Activated CD4-positive, alpha-beta memory T cell treated with anti-CD3 and anti-CD28 coated beads, Interleukin-2, amount 10 ng/mL, durations not matched to agents 7 days and 5 days (primary cell): Measurements from ENCODE around the gene ABCC10. TPM values are rescaled to one million over a fixed set of nuclear protein-coding genes. Genes with fewer than 3 reads are reported as not detected.
A peak's percentile ranks its signal among the peaks of the same experiment; 100 is the strongest.
"Not testable (repeated sequence)": the region's sequence is repeated elsewhere in the genome, so short reads cannot be mapped to it uniquely, and the experiment has no call there.

ENCODE experiments used
- CTCF ChIA-PET: fragments of 350-600 bp; sonication (Branson Sonifier 250); formaldehyde crosslinking; loops from one replicate; lab custom pipeline; 2021; ENCODE audit warnings: antibody characterized with exemption, inconsistent platforms; lab: Charles Lee
- POLR2A ChIA-PET: fragments of 350-600 bp; sonication (Branson Sonifier 250); formaldehyde crosslinking; loops from one replicate; lab custom pipeline; 2021; ENCODE audit warnings: antibody characterized with exemption; lab: Charles Lee
- DNase-seq: peaks from one replicate; pipeline ENCODE4 v3.0.0-alpha.2; 2020
- H3K27ac Mint-ChIP-seq: one replicate; pipeline ENCODE4 v1.8.0; 2021; ENCODE audit warnings: mild to moderate bottlenecking, mixed read lengths
- H3K27me3 Mint-ChIP-seq: one replicate; pipeline ENCODE4 v1.8.0; 2021; ENCODE audit warnings: mixed read lengths
- H3K36me3 Mint-ChIP-seq: one replicate; pipeline ENCODE4 v1.8.0; 2021; ENCODE audit warnings: low read depth, mixed read lengths
- H3K4me1 Mint-ChIP-seq: one replicate; pipeline ENCODE4 v1.8.0; 2021; ENCODE audit warnings: mixed read lengths
- H3K4me3 Mint-ChIP-seq: one replicate; pipeline ENCODE4 v1.8.0; 2021; ENCODE audit warnings: mild to moderate bottlenecking, mixed read lengths
- H3K9me3 Mint-ChIP-seq: one replicate; pipeline ENCODE4 v1.8.0; 2021; ENCODE audit warnings: mixed read lengths
- total RNA-seq, 2 experiments: library from RNA; stranded (reverse); gene quantifications; one replicate each; pipeline ENCODE4 v1.2.3, GENCODE V29; 2021

Gene ABCC10
- total RNA-seq, 2 experiments from 2014 or later = 46.8 to 49.8 TPM

DNA sequence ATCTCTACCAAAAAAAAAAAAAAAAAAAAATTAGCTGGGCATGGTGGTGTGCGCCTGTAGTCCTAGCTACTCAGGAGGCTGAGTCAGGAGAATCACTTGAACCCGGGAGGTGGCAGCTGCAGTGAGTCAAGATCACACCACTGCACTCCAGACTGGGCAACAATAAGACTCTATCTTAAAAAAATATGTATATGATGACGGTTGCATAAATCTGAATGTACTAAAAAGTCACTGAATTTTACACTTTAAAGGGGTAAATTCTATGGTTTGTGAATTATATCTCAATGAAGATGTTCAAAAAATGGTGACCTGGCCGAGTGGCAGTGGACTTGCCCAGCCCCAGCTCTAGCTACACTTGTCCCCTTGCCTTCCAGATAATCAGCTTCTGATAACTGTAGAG is 10.4 kb upstream of the ABCC10 start:
- POLR2A ChIA-PET = no interaction called here
- CTCF ChIA-PET = no interaction called here
- no peaks in the 10 kb centered on the region for H3K9me3 Mint-ChIP-seq

DNA sequence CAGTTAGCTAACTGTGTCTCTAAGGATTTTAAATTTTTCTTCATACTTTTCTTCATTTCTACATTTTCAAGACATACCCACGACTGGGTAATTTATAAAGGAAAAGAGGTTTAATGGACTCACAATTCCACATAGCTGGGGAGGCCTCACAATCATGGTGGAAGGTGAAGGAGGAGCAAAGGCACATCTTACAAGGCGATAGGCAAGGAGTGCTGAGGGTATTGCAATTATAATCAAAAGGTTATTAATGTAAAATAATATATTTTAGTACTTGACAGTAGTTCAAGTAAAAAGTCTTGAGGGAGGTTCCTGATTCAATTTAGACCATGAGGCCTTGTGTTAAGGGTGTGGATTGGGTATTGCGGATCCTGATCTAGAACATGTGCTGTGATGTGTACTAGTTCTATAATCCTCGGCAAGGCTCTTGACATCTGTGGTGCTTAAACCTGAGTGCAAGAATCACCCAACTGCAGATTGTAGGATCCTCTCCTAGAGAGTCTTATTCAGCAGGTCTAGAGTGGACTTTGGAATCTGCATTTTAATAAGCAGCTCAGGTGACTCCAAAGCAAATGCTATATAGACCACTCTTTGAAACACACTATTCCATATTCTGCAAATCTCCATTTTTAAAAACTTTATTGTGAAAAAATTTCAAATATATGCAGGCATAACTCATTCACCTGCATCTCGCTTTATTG is 7.2 kb upstream of the ABCC10 start:
- Mint-ChIP-seq H3K36me3 (no peaks in the 10 kb centered on the region), H3K9me3 (no peaks in the 10 kb centered on the region), H3K4me3 (no peak overlapping the region), H3K27ac (no peak overlapping the region), H3K27me3 (peaks cover 16% of the 10 kb centered on the region), H3K4me1 (no peaks in the 10 kb centered on the region)
- no peak for DNase-seq
- ChIA-PET POLR2A (no interaction called here), CTCF (no interaction called here)

More for the DNA sequence above, 10.4 kb upstream of the ABCC10 start:
- H3K27me3 Mint-ChIP-seq = peaks cover 19% of the 10 kb centered on the region
- DNase-seq = no peak
- H3K4me3 Mint-ChIP-seq = no peak overlapping the region
- H3K36me3 Mint-ChIP-seq = no peaks in the 10 kb centered on the region
- H3K4me1 Mint-ChIP-seq = no peaks in the 10 kb centered on the region
- no peak overlapping the region for H3K27ac Mint-ChIP-seq

DNA sequence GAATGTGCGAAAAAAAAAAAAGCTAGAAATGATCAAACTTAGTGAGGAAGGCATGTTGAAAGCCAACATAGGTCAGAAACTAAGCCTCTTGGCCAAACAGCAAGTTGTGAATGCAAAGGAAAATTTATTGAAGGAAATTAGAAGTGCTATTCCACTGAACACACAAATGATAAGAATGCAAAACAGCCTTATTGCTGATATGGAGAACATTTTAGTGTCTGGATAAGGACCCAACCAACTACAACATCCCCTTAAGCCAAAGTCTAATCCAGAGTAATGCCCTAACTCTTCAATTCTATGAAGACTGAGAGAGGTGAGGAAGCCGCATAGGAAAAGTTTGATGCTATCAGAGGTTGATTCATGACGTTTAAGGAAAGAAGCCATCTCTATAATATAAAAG is 5.5 kb upstream of the ABCC10 start:
- POLR2A ChIA-PET = interaction anchor here (0.7 kb wide), 1 partner anchor 154 kb away, joined by 3 read pairs; the partner anchor contains the start of genes POLH and XPO5
- peaks cover 5% of the 10 kb centered on the region for H3K4me1 Mint-ChIP-seq
- H3K36me3 Mint-ChIP-seq = no peaks in the 10 kb centered on the region

DNA sequence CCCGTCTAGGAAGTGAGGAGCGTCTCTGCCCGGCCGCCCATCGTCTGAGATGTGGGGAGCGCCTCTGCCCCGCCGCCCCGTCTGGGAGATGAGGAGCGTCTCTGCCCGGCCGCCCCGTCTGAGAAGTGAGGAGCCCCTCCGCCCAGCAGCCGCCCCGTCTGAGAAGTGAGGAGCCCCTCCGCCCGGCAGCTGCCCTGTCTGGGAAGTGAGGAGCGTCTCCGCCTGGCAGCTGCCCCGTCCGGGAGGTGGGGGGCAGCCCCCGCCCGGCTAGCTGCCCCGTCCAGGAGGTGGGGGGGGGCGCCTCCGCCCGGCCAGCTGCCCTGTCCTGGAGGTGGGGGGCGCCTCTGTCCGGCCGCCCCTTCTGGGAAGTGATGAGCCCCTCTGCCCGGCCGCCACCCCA is 2.3 kb upstream of the ABCC10 start:
- POLR2A ChIA-PET, DNase-seq, H3K27me3 Mint-ChIP-seq, CTCF ChIA-PET, H3K9me3 Mint-ChIP-seq, H3K4me3 Mint-ChIP-seq, H3K27ac Mint-ChIP-seq, H3K36me3 Mint-ChIP-seq: not testable (repeated sequence)
- peaks cover 23% of the 10 kb centered on the region for H3K4me1 Mint-ChIP-seq

More for the DNA sequence above, 5.5 kb upstream of the ABCC10 start:
- DNase-seq = no peak
- CTCF ChIA-PET = interaction anchor here (0.7 to 0.9 kb wide), 2 partner anchors 35 to 179 kb away, joined by 3 to 8 read pairs; partner anchors contain the start of gene TTBK1
- H3K27ac Mint-ChIP-seq = no peak overlapping the region
- H3K27me3 Mint-ChIP-seq = peaks cover 13% of the 10 kb centered on the region
- no peak overlapping the region for H3K4me3 Mint-ChIP-seq
- H3K9me3 Mint-ChIP-seq = no peaks in the 10 kb centered on the region

DNA sequence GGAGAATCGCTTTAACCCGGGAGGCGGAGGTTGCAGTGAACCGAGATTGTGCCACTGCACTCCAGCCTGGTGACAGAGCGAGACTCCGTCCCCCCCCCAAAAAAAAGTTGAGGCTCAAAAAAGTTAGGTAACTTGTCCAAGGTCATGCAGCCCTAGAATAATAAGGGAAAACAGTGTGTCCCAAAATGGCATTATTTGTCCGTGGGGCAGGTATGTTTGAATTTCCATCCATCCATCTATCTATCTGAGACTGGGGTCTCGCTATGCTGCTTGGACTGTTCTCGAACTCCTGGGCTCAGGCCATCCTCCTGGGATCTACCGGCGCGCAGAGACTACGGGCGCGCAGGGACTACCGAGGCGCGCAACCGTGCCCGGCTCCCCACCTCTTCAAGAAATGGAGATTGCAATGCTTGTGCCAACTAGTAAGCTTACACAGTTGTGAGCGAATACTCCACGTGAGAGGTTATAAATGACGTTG is 374 bp upstream of the ABCC10 start:
- Mint-ChIP-seq H3K36me3 (peaks cover 3% of the 10 kb centered on the region), H3K4me1 (peaks cover 23% of the 10 kb centered on the region), H3K4me3 (peak overlapping the region; percentile 93), H3K27me3 (no peaks in the 10 kb centered on the region), H3K27ac (peak overlapping the region; percentile 92), H3K9me3 (no peaks in the 10 kb centered on the region)
- CTCF ChIA-PET = interaction anchor here (0.7 to 2.5 kb wide), 10 partner anchors 29 to 661 kb away, joined by 3 to 11 read pairs (median 5); partner anchors contain the start of genes CRIP3, DNPH1 and ZNF318
- POLR2A ChIA-PET = interaction anchor here (0.6 to 2.4 kb wide), 17 partner anchors 9 to 1418 kb away, joined by 3 to 18 read pairs (median 3); partner anchors contain the start of genes DNPH1, POLH, POLR1C and TJAP1
- no peak for DNase-seq

DNA sequence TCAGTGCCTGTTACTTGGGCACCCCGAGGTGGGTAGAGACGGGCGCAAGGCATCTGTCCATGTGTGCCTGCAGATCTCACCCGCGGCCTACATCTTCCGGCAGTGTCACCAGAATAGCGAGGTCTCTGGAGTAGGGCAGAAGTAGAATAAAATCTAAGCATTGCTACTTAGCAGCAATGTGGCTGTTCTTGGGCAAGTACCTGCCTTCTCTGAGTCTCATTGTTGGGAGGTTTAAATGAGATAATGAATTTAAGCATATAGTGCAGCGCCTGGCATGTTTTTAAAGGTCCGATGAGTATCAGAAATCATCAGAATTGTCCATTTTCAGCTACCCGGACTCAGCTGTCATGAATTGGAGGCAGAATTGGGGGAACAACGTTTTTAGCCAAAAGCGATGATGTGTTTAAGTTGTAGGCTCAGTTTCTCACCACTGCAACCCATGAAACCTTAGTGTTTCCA is 800 bp downstream of the ABCC10 start:
- ChIA-PET POLR2A (interaction anchor here (0.6 to 2.4 kb wide), 10 partner anchors 9 to 253 kb away, joined by 3 to 18 read pairs (median 6); partner anchors contain the start of genes POLH, POLR1C, TJAP1 and XPO5), CTCF (interaction anchor here (0.7 to 2.5 kb wide), 8 partner anchors 9 to 256 kb away, joined by 3 to 11 read pairs (median 4); partner anchors contain the start of genes CRIP3 and ZNF318)
- Mint-ChIP-seq H3K27me3 (no peaks in the 10 kb centered on the region), H3K4me3 (peak overlapping the region; percentile 93), H3K9me3 (no peaks in the 10 kb centered on the region), H3K36me3 (peaks cover 6% of the 10 kb centered on the region), H3K27ac (peak overlapping the region; percentile 92), H3K4me1 (peaks cover 23% of the 10 kb centered on the region)
- no peak for DNase-seq

DNA sequence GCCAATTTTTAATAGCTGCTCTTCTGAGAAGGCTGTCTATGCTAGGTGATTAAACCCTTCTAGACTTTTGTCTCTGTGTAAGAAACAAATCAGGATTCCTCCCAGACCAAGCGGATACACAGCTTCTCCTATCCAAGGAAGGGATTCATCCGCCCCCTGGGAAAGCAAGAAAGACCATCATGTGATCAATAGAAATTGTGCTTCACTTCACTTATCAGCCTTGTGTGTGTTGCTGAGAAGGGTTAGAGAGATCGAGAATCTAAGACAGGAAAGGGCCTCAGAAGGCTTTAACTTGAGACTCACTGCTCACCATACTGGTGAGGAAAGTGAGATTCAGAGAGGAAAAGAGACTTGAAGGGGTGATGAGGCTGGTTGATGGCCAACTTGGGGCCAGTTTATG is 1.5 kb downstream of the ABCC10 start:
- Mint-ChIP-seq H3K9me3 (no peaks in the 10 kb centered on the region), H3K36me3 (peaks cover 6% of the 10 kb centered on the region), H3K4me1 (peaks cover 23% of the 10 kb centered on the region), H3K4me3 (peak overlapping the region; percentile 93), H3K27me3 (no peaks in the 10 kb centered on the region), H3K27ac (peak overlapping the region; percentile 92)
- CTCF ChIA-PET = interaction anchor here (0.7 to 2.5 kb wide), 4 partner anchors 9 to 257 kb away, joined by 3 to 11 read pairs (median 6); partner anchors contain the start of gene ZNF318
- no peak for DNase-seq
- POLR2A ChIA-PET = interaction anchor here (0.7 to 2.4 kb wide), 5 partner anchors 8 to 182 kb away, joined by 3 to 18 read pairs (median 5); partner anchors contain the start of gene ZNF318

DNA sequence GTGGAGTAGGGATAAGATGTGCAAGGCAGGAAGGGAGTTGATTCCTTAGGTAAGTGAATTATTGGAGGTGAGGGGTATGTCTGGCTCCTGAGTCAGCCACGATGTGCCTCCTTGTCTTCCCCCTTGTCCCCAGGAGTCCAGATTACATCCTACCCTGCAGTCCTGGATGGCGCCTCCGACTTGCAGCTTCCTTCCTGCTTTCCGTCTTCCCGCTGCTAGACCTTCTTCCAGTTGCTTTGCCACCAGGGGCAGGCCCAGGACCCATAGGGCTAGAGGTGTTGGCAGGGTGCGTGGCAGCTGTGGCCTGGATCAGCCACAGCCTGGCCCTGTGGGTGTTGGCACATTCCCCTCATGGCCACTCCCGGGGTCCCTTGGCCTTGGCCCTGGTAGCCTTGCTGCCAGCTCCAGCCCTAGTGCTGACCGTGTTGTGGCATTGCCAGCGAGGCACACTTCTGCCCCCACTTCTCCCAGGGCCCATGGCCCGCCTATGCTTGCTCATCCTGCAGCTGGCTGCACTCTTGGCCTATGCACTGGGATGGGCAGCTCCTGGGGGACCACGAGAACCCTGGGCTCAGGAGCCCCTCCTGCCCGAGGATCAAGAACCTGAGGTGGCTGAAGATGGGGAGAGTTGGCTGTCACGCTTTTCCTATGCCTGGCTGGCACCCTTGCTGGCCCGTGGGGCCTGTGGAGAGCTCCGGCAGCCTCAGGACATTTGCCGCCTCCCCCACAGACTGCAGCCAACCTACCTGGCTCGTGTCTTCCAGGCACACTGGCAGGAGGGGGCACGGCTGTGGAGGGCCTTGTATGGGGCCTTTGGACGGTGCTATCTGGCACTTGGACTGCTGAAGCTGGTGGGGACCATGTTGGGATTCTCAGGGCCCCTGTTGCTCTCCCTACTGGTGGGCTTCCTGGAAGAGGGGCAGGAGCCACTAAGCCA is 4.9 kb downstream of the ABCC10 start:
- no peaks in the 10 kb centered on the region for H3K27me3 Mint-ChIP-seq
- ChIA-PET POLR2A (interaction anchor here (0.9 kb wide), 1 partner anchor 55 kb away, joined by 3 read pairs; no protein-coding TSS in a partner anchor), CTCF (no interaction called here)
- no peaks in the 10 kb centered on the region for H3K9me3 Mint-ChIP-seq
- peaks cover 8% of the 10 kb centered on the region for H3K36me3 Mint-ChIP-seq
- no peak for DNase-seq
- peaks cover 14% of the 10 kb centered on the region for H3K4me1 Mint-ChIP-seq
- no peak overlapping the region for H3K27ac Mint-ChIP-seq
- H3K4me3 Mint-ChIP-seq = no peak overlapping the region

DNA sequence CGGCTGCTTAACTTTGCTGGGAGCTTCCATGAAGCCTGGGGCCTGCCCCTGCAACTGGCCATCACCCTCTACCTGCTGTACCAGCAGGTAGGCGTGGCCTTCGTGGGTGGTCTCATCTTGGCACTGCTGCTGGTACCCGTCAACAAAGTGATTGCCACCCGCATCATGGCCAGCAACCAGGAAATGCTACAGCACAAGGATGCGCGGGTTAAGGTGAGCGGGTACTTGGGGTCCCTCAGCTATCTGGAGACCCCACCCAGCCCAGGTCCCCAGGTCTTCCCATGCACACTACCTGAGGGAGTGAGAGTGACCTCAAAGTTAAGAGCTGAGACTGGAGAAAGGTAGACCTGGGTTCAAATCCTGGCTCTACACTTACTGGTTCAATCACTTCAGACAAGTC is 5.8 kb downstream of the ABCC10 start:
- CTCF ChIA-PET = interaction anchor here (0.9 to 1.4 kb wide), 2 partner anchors 17 to 204 kb away, joined by 3 to 4 read pairs; partner anchors contain the start of gene DNPH1
- Mint-ChIP-seq H3K4me1 (peaks cover 12% of the 10 kb centered on the region), H3K36me3 (peaks cover 8% of the 10 kb centered on the region), H3K9me3 (no peaks in the 10 kb centered on the region), H3K27me3 (no peaks in the 10 kb centered on the region), H3K4me3 (no peak overlapping the region), H3K27ac (no peak overlapping the region)
- no peak for DNase-seq
- POLR2A ChIA-PET = interaction anchor here (0.9 kb wide), 1 partner anchor 54 kb away, joined by 3 read pairs; no protein-coding TSS in a partner anchor

DNA sequence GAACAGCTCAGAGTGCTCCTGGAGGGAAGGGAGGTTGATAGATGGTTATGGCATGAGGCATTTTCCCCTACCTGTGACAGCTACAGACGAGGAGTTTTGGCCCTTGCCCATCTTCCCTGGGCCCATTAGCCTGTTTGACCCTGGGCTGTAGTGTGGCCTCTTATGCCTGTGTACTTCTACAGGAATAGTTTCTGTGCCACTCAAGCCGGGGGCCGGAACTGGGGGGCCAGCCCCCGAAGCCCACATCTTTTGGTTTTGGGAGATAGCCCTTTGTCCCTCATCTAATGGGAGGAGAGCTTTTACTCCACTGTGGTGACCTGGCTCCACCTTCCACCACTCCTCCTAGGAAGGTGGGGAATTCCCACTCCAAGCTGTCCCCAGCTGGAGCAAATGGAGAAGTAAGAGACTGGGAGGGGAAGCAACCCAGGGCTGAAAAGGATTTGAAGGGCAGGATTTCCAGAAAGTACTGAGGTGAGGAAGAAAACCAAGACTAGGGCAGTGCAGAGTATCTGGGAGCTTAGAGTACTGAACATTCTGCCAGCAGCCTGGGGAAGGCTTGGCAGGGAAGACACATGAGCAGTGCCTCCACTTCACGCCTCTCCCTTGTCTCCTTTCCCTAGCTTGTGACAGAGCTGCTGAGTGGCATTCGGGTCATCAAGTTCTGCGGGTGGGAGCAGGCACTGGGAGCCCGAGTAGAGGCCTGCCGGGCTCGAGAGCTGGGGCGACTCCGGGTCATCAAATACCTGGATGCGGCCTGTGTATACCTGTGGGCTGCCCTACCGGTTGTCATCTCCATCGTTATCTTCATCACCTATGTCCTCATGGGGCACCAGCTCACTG is 6.9 kb downstream of the ABCC10 start:
- Mint-ChIP-seq H3K4me3 (no peak overlapping the region), H3K36me3 (peaks cover 8% of the 10 kb centered on the region), H3K27ac (no peak overlapping the region), H3K9me3 (no peaks in the 10 kb centered on the region), H3K27me3 (no peaks in the 10 kb centered on the region), H3K4me1 (peaks cover under 1% of the 10 kb centered on the region)
- ChIA-PET CTCF (interaction anchor here (0.9 to 1.4 kb wide), 2 partner anchors 18 to 205 kb away, joined by 3 to 4 read pairs; partner anchors contain the start of gene DNPH1), POLR2A (no interaction called here)
- DNase-seq = no peak

DNA sequence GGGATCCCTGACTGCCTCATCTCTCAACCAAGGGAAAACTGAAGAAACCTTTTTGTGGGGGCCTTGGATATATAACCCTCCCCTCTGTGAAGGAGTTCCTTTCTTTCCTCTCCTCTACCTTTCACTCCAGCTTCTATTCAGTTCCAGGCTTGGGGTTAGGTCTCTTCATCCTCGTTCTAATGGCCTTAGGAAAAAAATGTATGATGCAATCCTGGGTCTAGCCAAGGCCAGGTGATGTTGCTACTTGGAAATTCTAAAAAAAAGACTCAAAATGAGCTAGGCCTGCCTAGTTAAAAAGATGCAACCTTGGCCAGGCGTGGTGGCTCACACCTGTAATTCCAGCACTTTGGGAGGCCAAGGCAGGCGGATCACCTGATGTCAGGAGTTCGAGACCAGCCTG is 7.6 kb downstream of the ABCC10 start:
- no peak for DNase-seq
- POLR2A ChIA-PET = no interaction called here
- Mint-ChIP-seq H3K27ac (no peak overlapping the region), H3K9me3 (no peaks in the 10 kb centered on the region), H3K36me3 (peaks cover 8% of the 10 kb centered on the region), H3K4me3 (no peak overlapping the region), H3K27me3 (no peaks in the 10 kb centered on the region), H3K4me1 (no peaks in the 10 kb centered on the region)
- CTCF ChIA-PET = interaction anchor here (1.3 kb wide), 1 partner anchor 12 kb away, joined by 3 read pairs; no protein-coding TSS in a partner anchor
